CD4-positive, alpha-beta T cell treated with Interleukin-12 subunit alpha and Interleukin-12 subunit beta, for 1 hour (primary cell): Measurements from ENCODE around the gene SYAP1.
A peak's percentile ranks its signal among the peaks of the same experiment; 100 is the strongest.
"Not testable (repeated sequence)": the region's sequence is repeated elsewhere in the genome, so short reads cannot be mapped to it uniquely, and the experiment has no call there.

Experiments used
- DNase-seq: peaks from one replicate; pipeline ENCODE4 v3.0.0-alpha.2; 2020

SYAP1 gene

GRCh38 chrX:16783452-16783851 is 64.0 kb downstream of the SYAP1 start:
- no peak for DNase-seq

- not testable (repeated sequence) for DNase-seq
Observed at GRCh38 chrX:16784440-16784839, 65.0 kb downstream of the SYAP1 start.

GRCh38 chrX:16785247-16786138 is 66.1 kb downstream of the SYAP1 start:
- no peak for DNase-seq

- peak; percentile 95 for DNase-seq
Observed at GRCh38 chrX:16786139-16786790, 66.9 kb downstream of the SYAP1 start, which contains the start of gene TXLNG. TSS of gene TXLNG (plus strand) at chrX:16786466. CDS start at chrX:16786488, 22 bp downstream.

DNA sequence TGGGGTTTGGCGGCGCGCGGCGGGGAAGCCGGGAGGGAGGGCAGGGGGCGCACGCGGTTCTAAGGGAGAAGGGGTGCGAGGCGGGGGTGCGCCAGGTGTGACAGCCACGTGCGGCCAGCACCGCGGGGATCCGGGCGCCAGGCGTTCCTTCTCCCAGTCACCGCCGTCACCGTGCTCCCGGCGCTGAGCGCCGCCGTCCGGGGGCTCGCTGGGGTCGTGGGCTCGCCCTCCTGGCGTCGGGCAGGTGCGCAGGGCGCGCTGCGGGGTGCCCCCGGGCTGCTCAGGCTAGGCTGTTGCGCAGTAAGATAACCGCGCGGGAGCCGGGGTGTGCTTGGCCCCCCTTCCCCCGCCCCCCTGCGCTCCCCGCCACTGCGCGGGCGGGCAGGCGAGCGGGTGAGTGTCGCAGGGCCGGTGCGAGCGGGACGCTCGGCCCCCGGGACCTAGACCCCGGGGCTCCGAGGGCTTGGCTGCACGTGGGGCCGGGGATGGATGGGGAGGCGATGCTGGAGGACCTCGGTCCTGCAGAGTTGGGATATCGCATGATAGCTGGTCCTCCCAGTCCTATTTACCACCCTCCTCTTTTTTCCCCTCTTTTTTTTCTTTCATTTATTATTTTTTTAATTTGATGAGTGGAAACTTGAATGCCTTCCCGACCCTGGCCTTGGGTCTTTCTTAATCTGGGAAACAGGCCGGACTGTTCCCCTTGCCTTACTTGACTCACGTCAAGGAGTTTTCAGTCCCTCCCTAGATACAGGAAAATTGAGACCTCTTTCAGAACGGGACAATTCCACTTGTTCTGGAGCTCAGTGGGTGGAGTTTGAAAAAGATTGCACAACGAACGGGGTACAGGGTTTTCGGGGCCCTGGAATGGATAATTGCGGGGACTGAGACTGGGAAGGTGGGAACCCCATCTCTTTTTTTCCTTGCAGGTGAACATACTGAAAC is 67.7 kb downstream of the SYAP1 start:
- DNase-seq: peak; percentile 52

GRCh38 chrX:16788477-16788876 is 69.1 kb downstream of the SYAP1 start:
- no peak for DNase-seq

GRCh38 chrX:16796298-16796697 is 76.9 kb downstream of the SYAP1 start:
- DNase-seq: no peak

DNA sequence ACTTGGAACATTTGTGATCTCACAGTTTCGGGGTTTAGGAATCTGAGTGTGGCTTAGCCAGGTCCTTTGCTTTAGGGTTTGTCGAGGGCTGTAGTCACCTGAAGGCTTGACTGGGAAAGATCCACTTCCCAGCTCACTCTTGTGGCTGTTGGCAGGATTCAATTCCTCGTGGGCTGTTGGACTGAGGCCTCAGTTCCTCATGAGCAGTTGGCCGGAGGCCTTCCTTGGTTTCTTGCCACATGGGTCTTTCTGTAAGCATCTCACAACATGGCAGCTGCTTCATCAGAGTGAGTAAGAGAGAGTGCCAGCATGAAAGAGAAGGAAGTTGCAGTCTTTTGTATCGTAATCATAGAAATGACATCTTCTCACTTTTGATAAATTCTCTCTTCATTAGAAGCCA is 77.9 kb downstream of the SYAP1 start:
- no peak for DNase-seq

DNA sequence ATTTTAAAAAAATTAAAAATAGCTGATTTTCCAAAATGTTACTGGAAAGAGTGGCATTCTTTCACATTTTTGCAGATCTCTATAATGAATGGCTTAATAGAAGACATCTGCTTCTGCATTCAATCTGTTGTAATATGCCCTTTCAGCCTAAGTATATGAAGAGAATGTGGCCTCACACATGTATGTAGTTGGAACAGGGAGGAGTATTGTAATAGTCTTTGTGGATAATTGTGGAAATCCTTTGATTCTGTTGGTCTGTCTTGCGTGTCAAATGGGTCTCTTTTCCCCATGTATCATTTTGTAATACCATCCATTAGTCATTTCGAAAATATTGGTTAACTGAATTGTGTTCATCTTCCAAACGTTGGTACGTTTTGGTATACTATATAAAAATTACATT is 78.4 kb downstream of the SYAP1 start:
- DNase-seq: no peak

DNA sequence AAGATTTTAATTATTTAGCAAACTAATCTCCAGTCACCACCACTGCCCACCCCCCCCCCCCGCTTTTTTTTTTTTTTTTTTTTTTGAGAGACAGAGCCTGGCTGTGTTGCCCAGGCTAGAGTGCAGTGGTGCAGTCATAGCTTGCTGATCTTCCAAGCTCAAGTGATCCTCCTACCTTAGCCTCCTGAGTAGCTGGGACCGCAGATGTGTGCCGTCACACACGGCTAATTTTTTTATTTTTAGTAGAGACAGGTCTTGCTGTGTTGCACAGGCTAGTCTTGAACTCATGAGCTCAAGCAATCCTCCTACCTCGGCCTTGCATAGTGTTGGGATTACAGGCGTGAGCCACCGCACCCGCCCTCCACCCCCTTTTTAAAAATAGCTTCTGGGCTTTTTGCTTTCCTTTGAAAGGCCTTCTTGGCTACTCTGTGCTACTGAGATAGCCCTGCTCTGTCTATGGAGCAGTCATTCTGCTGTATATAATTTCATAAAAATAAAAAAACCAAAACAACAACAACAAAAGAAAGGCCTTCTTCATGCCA is 85.6 kb downstream of the SYAP1 start:
- DNase-seq: no peak

- DNase-seq: no peak
Observed at GRCh38 chrX:16807548-16807947, 88.1 kb downstream of the SYAP1 start.

- no peak for DNase-seq
Observed at GRCh38 chrX:16807976-16808542, 88.6 kb downstream of the SYAP1 start.

- DNase-seq: no peak
Observed at GRCh38 chrX:16814597-16814996, 95.2 kb downstream of the SYAP1 start.
